Upper lobe of left lung (tissue), 6 donors: Measurements from ENCODE around the gene EFNA1. TPM values are rescaled to one million over a fixed set of nuclear protein-coding genes. Genes with fewer than 3 reads are reported as not detected.

Source experiments
- ATAC-seq, 2 donors: fragments of 200-7000 bp; cut with Tn5 transposase; one replicate each; pipeline ENCODE4 v1.9.1; 2022; ENCODE audit warnings: mild to moderate bottlenecking in 2 of 2, moderate library complexity in 2 of 2; ENCODE audit not compliant: low FRiP score in 2 of 2
- DNase-seq, 2 donors: peaks; one replicate each; pipeline ENCODE4 v3.0.0-alpha.2; 2019 to 2020
- H3K27ac ChIP-seq, 4 donors: fragments of 200-600 bp; sonication (generic); one replicate each; pipeline ENCODE4 v1.5.1; 2016 to 2019
- H3K27me3 ChIP-seq, 4 donors: fragments of 200-600 bp; sonication (generic); one replicate each; pipeline ENCODE4 v1.5.1; 2017 to 2019
- H3K36me3 ChIP-seq, 4 donors: fragments of 200-600 bp; sonication (generic); one replicate each; pipeline ENCODE4 v1.5.1; 2016 to 2019
- H3K4me1 ChIP-seq, 4 donors: fragments of 200-600 bp; sonication (generic); one replicate each; pipeline ENCODE4 v1.5.1; 2018 to 2019
- H3K4me3 ChIP-seq, 4 donors: fragments of 200-600 bp; sonication (generic); one replicate each; pipeline ENCODE4 v1.5.1; 2017 to 2019; ENCODE audit warnings: mild to moderate bottlenecking in 2 of 4, moderate library complexity in 1 of 4
- H3K9me3 ChIP-seq, 4 donors: fragments of 200-600 bp; sonication (generic); one replicate each; pipeline ENCODE4 v1.5.1; 2018 to 2019
- CTCF ChIP-seq, 6 experiments: fragments of 450-650 bp in 4 of 6; fragments of 200-600 bp in 2 of 6; sonication (generic) in 2 of 6; IDR thresholded peaks; one replicate each; pipeline ENCODE4 v1.5.1; 2016 to 2019; ENCODE audit warnings: antibody characterized with exemption in 6 of 6
- EP300 ChIP-seq, 4 donors: sonication (generic); formaldehyde crosslinking; IDR thresholded peaks; one replicate each; pipeline ENCODE4 v1.5.1; 2017; ENCODE audit warnings: antibody characterized with exemption in 4 of 4, control low read depth in 2 of 4
- POLR2A ChIP-seq, 4 donors: fragments of 450-650 bp; IDR thresholded peaks; one replicate each; pipeline ENCODE4 v1.5.1; 2016 to 2017; ENCODE audit warnings: antibody characterized with exemption in 4 of 4, mild to moderate bottlenecking in 2 of 4
- POLR2AphosphoS5 ChIP-seq, 2 donors: sonication (generic); formaldehyde crosslinking; IDR thresholded peaks; one replicate each; pipeline ENCODE4 v1.5.1; 2017; ENCODE audit warnings: antibody characterized with exemption in 2 of 2
- WGBS, 2 donors: methylation state at CpG; one replicate each; pipeline ENCODE4 v1.1.5; 2017 to 2018; 5-methylcytosine and 5-hydroxymethylcytosine counted together
- total RNA-seq, 6 donors: library from RNA; depleted of rRNA in 4 of 6; stranded (reverse); fragments of >200 nt in 4 of 6; gene quantifications; one replicate each; pipeline versions ENCODE4 v1.1.0 to v1.2.1, GENCODE V29; 2016 to 2021
- donor health status: DM: no; HTN: no; CAD: no; lungs with moderate emphysema.
- donor health status: DM: no; HTN: yes; CAD: no; lungs with severe emphysema.

Gene EFNA1
- total RNA-seq, 6 donors from 2014 or later: 131 to 226 (median 164) TPM

- Histone ChIP-seq H3K4me3 (no peak overlapping the region), H3K27me3 (peaks cover 0 to 7% (median 3%) of the 10 kb centered on the region in 4 donors), H3K4me1 (peaks cover 26 to 49% (median 37%) of the 10 kb centered on the region in 4 donors), H3K36me3 (no peaks in the 10 kb centered on the region), H3K9me3 (no peaks in the 10 kb centered on the region), H3K27ac (peak overlapping the region; percentile 24 to 76 (median 49))
- DNase-seq (peak in 1 of 2 donors; percentile 88), ATAC-seq (peak in 1 of 2 donors; percentile 54)
- TF ChIP-seq EP300 (IDR thresholded peaks at IDR 0.05) (peak in 1 of 4 donors; percentile 54), POLR2AphosphoS5 (IDR thresholded peaks at IDR 0.05) (no peak), POLR2A (IDR thresholded peaks at IDR 0.05) (peak in 1 of 4 donors; percentile 36)
- WGBS, 2 donors: 60 to 78% methylated on average over 11 of the region's 11 CpGs
Measured at GRCh38 chr1:155177192-155177917, 49.7 kb downstream of the EFNA1 start.

- Histone ChIP-seq H3K27me3 (peaks cover 0 to 7% (median 3%) of the 10 kb centered on the region in 4 donors), H3K9me3 (no peaks in the 10 kb centered on the region), H3K27ac (peak overlapping the region in 2 of 4 donors; percentile 24 to 76), H3K4me1 (peaks cover 24 to 44% (median 33%) of the 10 kb centered on the region in 4 donors), H3K4me3 (no peak overlapping the region), H3K36me3 (no peaks in the 10 kb centered on the region)
- peak; percentile 23 to 80 for DNase-seq
- no peak for ATAC-seq
- TF ChIP-seq CTCF (IDR thresholded peaks at IDR 0.05): no peak
- TF ChIP-seq POLR2AphosphoS5 (IDR thresholded peaks at IDR 0.05): no peak
- TF ChIP-seq EP300 (IDR thresholded peaks at IDR 0.05): no peak
- no peak for TF ChIP-seq POLR2A (IDR thresholded peaks at IDR 0.05)
- 95 to 97% methylated on average over 9 of the region's 9 CpGs for WGBS, 2 donors
Measured at GRCh38 chr1:155177918-155178281, 50.2 kb downstream of the EFNA1 start.

- Histone ChIP-seq H3K4me1 (peaks cover 21 to 40% (median 30%) of the 10 kb centered on the region in 4 donors), H3K27ac (peak overlapping the region in 1 of 4 donors; percentile 76), H3K9me3 (no peaks in the 10 kb centered on the region), H3K4me3 (peak overlapping the region in 3 of 4 donors; percentile 14 to 21 (median 18)), H3K36me3 (no peaks in the 10 kb centered on the region), H3K27me3 (peaks cover 0 to 6% (median 3%) of the 10 kb centered on the region in 4 donors)
- TF ChIP-seq CTCF (IDR thresholded peaks at IDR 0.05): no peak
- peak in 1 of 2 donors; percentile 54 for TF ChIP-seq POLR2AphosphoS5 (IDR thresholded peaks at IDR 0.05)
- ATAC-seq (peak in 1 of 2 donors; percentile 5), DNase-seq (peak; percentile 35 to 84)
- WGBS, 2 donors: 81 to 83% methylated on average over 17 to 20 of the region's 30 CpGs
Measured at GRCh38 chr1:155178441-155179111, 50.9 kb downstream of the EFNA1 start.

GRCh38 chr1:155179112-155180031 lies 51.7 kb downstream of the EFNA1 start:
- no peaks in the 10 kb centered on the region for H3K9me3 ChIP-seq
- ATAC-seq: no peak
- H3K4me1 ChIP-seq: peaks cover 13 to 32% (median 22%) of the 10 kb centered on the region in 4 donors
- peaks cover 0 to 3% (median 0%) of the 10 kb centered on the region in 4 donors for H3K27me3 ChIP-seq
- DNase-seq: peak; percentile 27 to 82
- H3K27ac ChIP-seq: peak overlapping the region in 1 of 4 donors; percentile 76
- TF ChIP-seq CTCF (IDR thresholded peaks at IDR 0.05): no peak
- peak in 1 of 2 donors; percentile 13 for TF ChIP-seq POLR2AphosphoS5 (IDR thresholded peaks at IDR 0.05)
- no peak for TF ChIP-seq EP300 (IDR thresholded peaks at IDR 0.05)
- peak in 1 of 4 donors; percentile 34 for TF ChIP-seq POLR2A (IDR thresholded peaks at IDR 0.05)
- 91 to 92% methylated on average over 16 to 31 of the region's 31 CpGs for WGBS, 2 donors
- H3K4me3 ChIP-seq: no peak overlapping the region
- H3K36me3 ChIP-seq: no peaks in the 10 kb centered on the region
